Neural progenitor cell (in vitro differentiated cells): ENCODE results near the gene C1QB. TPM values are rescaled to one million over a fixed set of nuclear protein-coding genes. Genes with fewer than 3 reads are reported as not detected.

ENCODE experiments used
- DNase-seq: peaks from one replicate; pipeline ENCODE4 v3.0.0-alpha.2; 2016; ENCODE audit warnings: low spot score
- H2AFZ ChIP-seq: fragments of 200-600 bp; sonication (generic); replicated peaks from 2 replicates; pipeline ENCODE4 v1.6.1; 2016; ENCODE audit warnings: antibody characterized with exemption
- H3F3A ChIP-seq: fragments of 200-600 bp; sonication (generic); 2 replicates; pipeline ENCODE4 v1.6.1; 2016; ENCODE audit warnings: antibody characterized with exemption, low read depth
- H3K27ac ChIP-seq: fragments of 200-600 bp; sonication (generic); 2 replicates; pipeline ENCODE4 v1.5.1; 2016; ENCODE audit warnings: mild to moderate bottlenecking
- H3K27me3 ChIP-seq: fragments of 200-600 bp; sonication (generic); 2 replicates; pipeline ENCODE4 v1.6.1; 2016; ENCODE audit warnings: mild to moderate bottlenecking, moderate library complexity
- H3K36me3 ChIP-seq: fragments of 200-600 bp; sonication (generic); 2 replicates; pipeline ENCODE4 v1.5.1; 2016
- H3K4me1 ChIP-seq: fragments of 200-600 bp; sonication (generic); 2 replicates; pipeline ENCODE4 v1.6.1; 2016; ENCODE audit warnings: mixed run types
- H3K4me2 ChIP-seq: fragments of 200-600 bp; sonication (generic); 2 replicates; pipeline ENCODE4 v1.6.1; 2016
- H3K4me3 ChIP-seq: fragments of 200-600 bp; sonication (generic); 2 replicates; pipeline ENCODE4 v1.5.1; 2016
- H3K79me2 ChIP-seq: fragments of 200-600 bp; sonication (generic); 2 replicates; pipeline ENCODE4 v1.6.1; 2016; ENCODE audit warnings: low read depth
- H3K9ac ChIP-seq: fragments of 200-600 bp; sonication (generic); 2 replicates; pipeline ENCODE4 v1.6.1; 2016
- H3K9me3 ChIP-seq: fragments of 200-600 bp; sonication (generic); 2 replicates; pipeline ENCODE4 v1.5.1; 2016; ENCODE audit warnings: low read depth
- H4K20me1 ChIP-seq: fragments of 200-600 bp; sonication (generic); 2 replicates; pipeline ENCODE4 v1.6.1; 2016; ENCODE audit warnings: low read depth
- H3K27ac Mint-ChIP-seq: 3 replicates; pipeline ENCODE4 v1.8.0; 2021; ENCODE audit warnings: mixed read lengths
- H3K27me3 Mint-ChIP-seq: 2 replicates; pipeline ENCODE4 v1.8.0; 2022; ENCODE audit warnings: low read depth, mild to moderate bottlenecking, inconsistent platforms, moderate library complexity, mixed read lengths; ENCODE audit not compliant: insufficient read depth
- H3K36me3 Mint-ChIP-seq: 3 replicates; pipeline ENCODE4 v1.8.0; 2021; ENCODE audit warnings: mixed read lengths
- H3K4me1 Mint-ChIP-seq: 3 replicates; pipeline ENCODE4 v1.8.0; 2021; ENCODE audit warnings: mixed read lengths
- H3K4me3 Mint-ChIP-seq: 3 replicates; pipeline ENCODE4 v1.8.0; 2021; ENCODE audit warnings: mild to moderate bottlenecking, moderate library complexity, mixed read lengths
- H3K9me3 Mint-ChIP-seq: 3 replicates; pipeline ENCODE4 v1.8.0; 2020; ENCODE audit warnings: mixed read lengths
- EZH2 ChIP-seq: fragments of 200-600 bp; sonication (generic); IDR thresholded peaks from 2 replicates; pipeline ENCODE4 v1.6.1; 2017; ENCODE audit warnings: antibody characterized with exemption, mild to moderate bottlenecking, moderate library complexity
- EZH2phosphoT487 ChIP-seq: fragments of 200-600 bp; sonication (generic); IDR thresholded peaks from 2 replicates; pipeline ENCODE4 v1.6.1; 2017; ENCODE audit warnings: antibody characterized with exemption
- total RNA-seq: library from RNA; depleted of rRNA; stranded (reverse); fragments of >200 nt; gene quantifications from 2 replicates; pipeline ENCODE4 v1.2.3, GENCODE V29; 2015; ENCODE audit warnings: low replicate concordance
- TF ChIP-seq, protein P1 (sequence below): fragments of 200-600 bp; sonication (generic); IDR thresholded peaks from 2 replicates; pipeline ENCODE4 v1.5.1; 2017; ENCODE audit warnings: antibody characterized with exemption, mild to moderate bottlenecking

C1QB gene
- total RNA-seq, 1 donor from 2014 or later = not detected

DNA sequence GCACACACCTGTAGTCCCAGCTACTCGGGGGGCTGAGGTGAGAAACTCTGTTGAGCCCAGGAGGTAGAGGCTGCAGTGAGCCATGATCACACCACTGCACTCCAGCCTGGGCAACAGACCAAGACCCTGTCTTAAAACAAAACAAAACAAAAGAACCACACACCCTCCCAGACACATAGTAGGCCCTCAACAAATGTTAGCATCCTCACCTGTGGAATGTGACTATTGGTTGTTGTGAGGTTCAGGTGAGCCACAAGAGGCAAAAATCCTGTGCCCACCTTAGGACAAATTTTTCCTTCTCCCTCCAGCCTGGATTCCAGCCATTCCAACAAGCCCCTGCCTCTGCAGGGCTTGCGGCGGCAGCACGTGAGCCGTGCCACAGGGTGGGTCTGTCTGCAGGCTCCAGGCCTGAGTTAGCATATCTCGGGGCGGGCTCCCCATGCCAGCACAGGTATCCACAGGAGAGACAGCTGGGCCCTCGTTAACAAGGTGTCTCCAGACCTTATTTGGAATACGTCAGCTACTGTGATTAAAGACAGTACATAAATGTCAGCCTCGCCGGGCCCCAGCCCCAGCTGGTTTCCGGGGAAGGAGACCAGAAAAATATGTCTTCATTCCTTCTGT lies 17.4 kb downstream of the C1QB start:
- peaks cover 64% of the 10 kb centered on the region for H3K4me1 Mint-ChIP-seq
- H3K79me2 ChIP-seq = no peaks in the 10 kb centered on the region
- no peaks in the 10 kb centered on the region for H3K9me3 Mint-ChIP-seq
- no peaks in the 10 kb centered on the region for H3K36me3 ChIP-seq
- no peaks in the 10 kb centered on the region for H4K20me1 ChIP-seq
- peaks cover 14% of the 10 kb centered on the region for H3K27me3 Mint-ChIP-seq
- H3K27ac Mint-ChIP-seq = no peak overlapping the region
- no peak overlapping the region for H3K4me2 ChIP-seq
- H2AFZ ChIP-seq = no peak overlapping the region
- no peak overlapping the region for H3K4me3 ChIP-seq
- no peak overlapping the region for H3K4me3 Mint-ChIP-seq
- peaks cover 20% of the 10 kb centered on the region for H3F3A ChIP-seq
- H3K36me3 Mint-ChIP-seq = no peaks in the 10 kb centered on the region
- no peak overlapping the region for H3K27ac ChIP-seq
- H3K9me3 ChIP-seq = no peaks in the 10 kb centered on the region
- TF ChIP-seq EZH2 (no peak), EZH2phosphoT487 (no peak)
- TF ChIP-seq, protein P1, sequence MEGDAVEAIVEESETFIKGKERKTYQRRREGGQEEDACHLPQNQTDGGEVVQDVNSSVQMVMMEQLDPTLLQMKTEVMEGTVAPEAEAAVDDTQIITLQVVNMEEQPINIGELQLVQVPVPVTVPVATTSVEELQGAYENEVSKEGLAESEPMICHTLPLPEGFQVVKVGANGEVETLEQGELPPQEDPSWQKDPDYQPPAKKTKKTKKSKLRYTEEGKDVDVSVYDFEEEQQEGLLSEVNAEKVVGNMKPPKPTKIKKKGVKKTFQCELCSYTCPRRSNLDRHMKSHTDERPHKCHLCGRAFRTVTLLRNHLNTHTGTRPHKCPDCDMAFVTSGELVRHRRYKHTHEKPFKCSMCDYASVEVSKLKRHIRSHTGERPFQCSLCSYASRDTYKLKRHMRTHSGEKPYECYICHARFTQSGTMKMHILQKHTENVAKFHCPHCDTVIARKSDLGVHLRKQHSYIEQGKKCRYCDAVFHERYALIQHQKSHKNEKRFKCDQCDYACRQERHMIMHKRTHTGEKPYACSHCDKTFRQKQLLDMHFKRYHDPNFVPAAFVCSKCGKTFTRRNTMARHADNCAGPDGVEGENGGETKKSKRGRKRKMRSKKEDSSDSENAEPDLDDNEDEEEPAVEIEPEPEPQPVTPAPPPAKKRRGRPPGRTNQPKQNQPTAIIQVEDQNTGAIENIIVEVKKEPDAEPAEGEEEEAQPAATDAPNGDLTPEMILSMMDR = no peak
- H3K27me3 ChIP-seq = no peaks in the 10 kb centered on the region
- no peak for DNase-seq
- H3K9ac ChIP-seq = no peak overlapping the region
- peaks cover 15% of the 10 kb centered on the region for H3K4me1 ChIP-seq

DNA sequence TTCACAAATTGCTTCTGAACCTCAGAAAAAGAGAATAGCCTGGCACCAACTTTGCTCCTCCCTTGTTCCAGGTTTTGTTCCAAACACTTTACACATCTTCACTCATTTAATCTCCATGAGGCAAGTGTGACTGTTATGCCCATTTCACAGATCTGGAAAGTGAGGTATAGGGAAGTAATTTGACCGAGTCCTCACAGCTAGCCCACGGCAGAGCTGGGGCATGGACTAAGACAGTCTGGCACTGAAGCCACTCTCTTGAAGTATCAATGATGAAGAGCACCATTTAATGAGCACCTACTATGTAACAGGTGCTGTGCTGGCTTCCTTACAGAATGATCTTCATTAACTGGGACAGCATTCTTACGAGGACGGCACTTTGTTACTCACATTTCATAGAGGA lies 19.0 kb downstream of the C1QB start:
- H3K4me3 Mint-ChIP-seq = no peak overlapping the region
- Histone ChIP-seq H3K36me3 (no peaks in the 10 kb centered on the region), H3K9ac (no peak overlapping the region), H3F3A (peaks cover 26% of the 10 kb centered on the region), H3K9me3 (no peaks in the 10 kb centered on the region), H3K4me2 (no peak overlapping the region), H2AFZ (no peak overlapping the region), H3K4me1 (peaks cover 20% of the 10 kb centered on the region), H3K27me3 (no peaks in the 10 kb centered on the region), H3K79me2 (no peaks in the 10 kb centered on the region), H4K20me1 (no peaks in the 10 kb centered on the region), H3K27ac (no peak overlapping the region), H3K4me3 (no peak overlapping the region)
- H3K4me1 Mint-ChIP-seq = peaks cover 65% of the 10 kb centered on the region
- DNase-seq = no peak
- H3K9me3 Mint-ChIP-seq = no peaks in the 10 kb centered on the region
- H3K27ac Mint-ChIP-seq = peak overlapping the region; percentile 92
- H3K36me3 Mint-ChIP-seq = no peaks in the 10 kb centered on the region
- peaks cover 17% of the 10 kb centered on the region for H3K27me3 Mint-ChIP-seq
- TF ChIP-seq EZH2 (no peak), EZH2phosphoT487 (no peak)
- TF ChIP-seq, protein P1 = no peak

DNA sequence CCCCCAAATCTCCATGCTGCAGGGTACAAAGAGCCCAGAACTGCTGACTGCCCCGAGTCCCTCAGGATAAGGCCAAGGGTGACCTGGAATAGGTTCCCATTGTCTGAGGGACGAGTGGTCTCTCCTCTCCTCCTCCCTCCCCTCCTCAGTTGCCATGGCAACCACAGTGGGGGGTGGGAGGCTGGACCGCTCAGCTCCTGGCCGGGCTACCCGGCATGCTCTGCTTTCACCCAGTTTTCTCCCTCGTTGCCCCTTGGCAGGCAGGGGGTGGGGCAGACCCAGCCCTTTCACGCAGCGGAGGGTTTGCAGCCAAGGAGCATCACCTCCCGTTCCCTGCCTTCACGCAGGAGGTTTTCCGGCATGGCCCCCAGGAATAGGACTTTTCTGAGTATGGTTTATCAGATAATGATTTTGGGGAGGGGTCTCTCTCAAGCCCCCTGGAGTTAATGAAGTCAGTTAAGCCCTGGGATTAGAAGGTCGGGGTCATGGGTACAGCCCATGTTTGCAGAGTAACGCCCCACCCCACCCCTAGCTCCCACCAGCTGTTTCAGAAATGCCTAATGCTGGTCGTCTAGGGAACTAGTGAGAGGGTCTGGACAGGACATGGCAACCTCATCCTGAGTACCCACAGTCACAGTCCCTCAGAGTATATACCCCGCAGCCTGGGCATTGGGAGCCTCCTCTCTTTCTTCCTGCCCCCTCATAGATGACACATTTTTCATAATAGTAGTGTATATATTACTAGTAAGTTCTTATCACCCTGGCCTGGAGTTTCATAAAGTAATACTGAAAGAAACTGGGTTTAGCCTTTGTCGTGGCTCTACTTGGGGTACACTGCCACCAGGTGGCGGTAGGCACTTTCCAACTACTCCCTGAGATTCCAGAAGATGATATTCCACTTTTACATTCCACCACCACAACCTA lies 20.7 kb downstream of the C1QB start:
- no peak for TF ChIP-seq EZH2phosphoT487
- TF ChIP-seq, protein P1 = peak; percentile 95
- no peak for TF ChIP-seq EZH2
- Histone ChIP-seq H3K9me3 (no peaks in the 10 kb centered on the region), H3K9ac (no peak overlapping the region), H2AFZ (no peak overlapping the region), H3K4me2 (peak overlapping the region; percentile 68), H3F3A (peaks cover 42% of the 10 kb centered on the region), H4K20me1 (no peaks in the 10 kb centered on the region), H3K4me3 (peak overlapping the region; percentile 18), H3K36me3 (no peaks in the 10 kb centered on the region), H3K27ac (no peak overlapping the region), H3K4me1 (peaks cover 31% of the 10 kb centered on the region), H3K27me3 (no peaks in the 10 kb centered on the region), H3K79me2 (no peaks in the 10 kb centered on the region)
- Mint-ChIP-seq H3K27me3 (peaks cover 15% of the 10 kb centered on the region), H3K36me3 (no peaks in the 10 kb centered on the region), H3K4me3 (peak overlapping the region; percentile 70), H3K27ac (peak overlapping the region; percentile 92), H3K9me3 (no peaks in the 10 kb centered on the region), H3K4me1 (peaks cover 56% of the 10 kb centered on the region)
- DNase-seq = peak; percentile 93
